Endothelial cell of umbilical vein (primary cell): ENCODE results near the gene CHN2. TPM values are rescaled to one million over a fixed set of nuclear protein-coding genes. Genes with fewer than 3 reads are reported as not detected.

Experiments used
- BruUV-seq: library from RNA; stranded (reverse); fragments of 400-500 nt; replicated peaks from 2 replicates; lab custom pipeline; 2021; lab: Mats Ljungman, UMichigan
- CTCF ChIA-PET: fragments of 300-600, 350-600 bp; sonication (Branson Sonifier 250); formaldehyde crosslinking; loops from one replicate; lab custom pipeline; 2021; ENCODE audit warnings: antibody characterized with exemption, inconsistent platforms; lab: Charles Lee
- POLR2A ChIA-PET: fragments of 300-600, 350-600 bp; sonication (Branson Sonifier 250); formaldehyde crosslinking; loops from one replicate; lab custom pipeline; 2021; ENCODE audit warnings: antibody characterized with exemption, inconsistent platforms; lab: Charles Lee
- DNase-seq: peaks from one replicate; pipeline ENCODE4 v3.0.0-alpha.2; 2011; ENCODE audit warnings: low read depth, low spot score
- FAIRE-seq: peaks from 2 replicates; lab custom pipeline; 2011; peaks lifted over from hg19 to GRCh38; lab: Jason Lieb, UNC
- H2AFZ ChIP-seq: 2 replicates; pipeline ENCODE4 v1.6.0; 2012; ENCODE audit warnings: low read depth, low read length, control low read depth, inconsistent platforms
- H3K27ac ChIP-seq: 2 replicates; pipeline ENCODE4 v1.5.1; 2011; ENCODE audit warnings: low read depth, mild to moderate bottlenecking, control low read depth, low read length, moderate library complexity; ENCODE audit not compliant: insufficient read depth
- H3K27me3 ChIP-seq, 2 experiments: 2 replicates each; pipeline versions ENCODE4 v1.6.0 to v1.6.1; 2011; ENCODE audit warnings: low read length in 2 of 2, mixed read lengths in 1 of 2; ENCODE audit not compliant: control insufficient read depth in 2 of 2, insufficient read depth in 2 of 2
- H3K36me3 ChIP-seq, 2 experiments: 2 replicates in 1 of 2; 3 replicates in 1 of 2; pipeline ENCODE4 v1.5.1; 2011; ENCODE audit warnings: low read length in 2 of 2, mild to moderate bottlenecking in 1 of 2, moderate library complexity in 1 of 2; ENCODE audit not compliant: control insufficient read depth in 2 of 2, insufficient read depth in 2 of 2; ENCODE audit errors: extremely low read depth in 1 of 2
- H3K4me1 ChIP-seq: 3 replicates; pipeline ENCODE4 v1.5.1; 2011; ENCODE audit warnings: mild to moderate bottlenecking, low read length; ENCODE audit not compliant: control insufficient read depth, insufficient read depth; ENCODE audit errors: extremely low read depth
- H3K4me2 ChIP-seq: 2 replicates; pipeline ENCODE4 v1.6.1; 2011; ENCODE audit warnings: low read length, control low read depth, mixed read lengths; ENCODE audit not compliant: insufficient read depth
- H3K4me3 ChIP-seq, 3 experiments: fragments of 200-600 bp in 1 of 3; sonication (generic), shearing (Covaris generic) in 1 of 3; replicated peaks in 1 of 3; 2 replicates each; pipeline ENCODE4 v1.5.1; 2011 to 2016; ENCODE audit warnings: control low read depth in 3 of 3, low read length in 3 of 3, mild to moderate bottlenecking in 2 of 3, inconsistent platforms in 1 of 3, low read depth in 1 of 3, moderate library complexity in 1 of 3; ENCODE audit not compliant: insufficient read depth in 1 of 3
- H3K79me2 ChIP-seq: 2 replicates; pipeline ENCODE4 v1.6.0; 2012; ENCODE audit warnings: low read length, inconsistent platforms; ENCODE audit not compliant: control insufficient read depth, insufficient read depth
- H3K9ac ChIP-seq: replicated peaks from 2 replicates; pipeline ENCODE3; 2011; ENCODE audit warnings: low read length, control low read depth; ENCODE audit not compliant: insufficient read depth; ENCODE audit errors: extremely low read depth
- H3K9me1 ChIP-seq: replicated peaks from 3 replicates; pipeline ENCODE4 v1.6.0; 2011; ENCODE audit warnings: mild to moderate bottlenecking, low read length; ENCODE audit not compliant: control insufficient read depth, insufficient read depth; ENCODE audit errors: extremely low read depth
- H3K9me3 ChIP-seq: replicated peaks from 2 replicates; pipeline ENCODE4 v1.5.1; 2012; ENCODE audit warnings: low read length, inconsistent platforms; ENCODE audit not compliant: control insufficient read depth, insufficient read depth
- H4K20me1 ChIP-seq: replicated peaks from 2 replicates; pipeline ENCODE3; 2011; ENCODE audit warnings: mild to moderate bottlenecking, low read length; ENCODE audit not compliant: control insufficient read depth, insufficient read depth; ENCODE audit errors: extremely low read depth
- CTCF ChIP-seq, 2 donors: IDR thresholded peaks; 1 replicate in 1 of 2; 2 replicates in 1 of 2; pipeline ENCODE4 v1.5.1; 2011; ENCODE audit warnings: low read length in 2 of 2, mild to moderate bottlenecking in 2 of 2, moderate library complexity in 2 of 2, control low read depth in 1 of 2, inconsistent platforms in 1 of 2, low read depth in 1 of 2; ENCODE audit not compliant: insufficient read depth in 1 of 2; ENCODE audit errors: extremely low read depth in 1 of 2
- EZH2 ChIP-seq: IDR thresholded peaks from 2 replicates; pipeline ENCODE4 v1.6.1; 2012; ENCODE audit warnings: borderline replicate concordance, low read depth, mild to moderate bottlenecking, moderate library complexity, low read length, inconsistent platforms; ENCODE audit not compliant: severe bottlenecking
- FOS ChIP-seq: IDR thresholded peaks from 2 replicates; pipeline ENCODE4 v1.6.1; 2011; ENCODE audit warnings: mild to moderate bottlenecking, low read length, moderate library complexity, borderline replicate concordance; ENCODE audit not compliant: insufficient read depth
- GATA2 ChIP-seq: IDR thresholded peaks from 2 replicates; pipeline ENCODE4 v1.7.0; 2011; ENCODE audit warnings: low read depth, mild to moderate bottlenecking, moderate library complexity, mixed read lengths, low read length; ENCODE audit not compliant: insufficient read length, insufficient read depth
- JUN ChIP-seq: IDR thresholded peaks from 2 replicates; pipeline ENCODE4 v1.6.1; 2011; ENCODE audit warnings: borderline replicate concordance, low read depth; ENCODE audit not compliant: insufficient read length, insufficient read depth
- MAX ChIP-seq: IDR thresholded peaks from 2 replicates; pipeline ENCODE4 v1.6.1; 2011; ENCODE audit not compliant: insufficient read depth, insufficient read length
- MYC ChIP-seq: IDR thresholded peaks from one replicate; pipeline ENCODE4 v1.6.1; 2011; ENCODE audit warnings: mild to moderate bottlenecking, low read depth, low read length
- POLR2A ChIP-seq: IDR thresholded peaks from 2 replicates; pipeline ENCODE4 v1.6.1; 2012; ENCODE audit warnings: low read depth, mild to moderate bottlenecking, control low read depth, low read length
- POLR2AphosphoS5 ChIP-seq: IDR thresholded peaks from 2 replicates; pipeline ENCODE4 v1.6.1; 2012; ENCODE audit warnings: low read depth, mild to moderate bottlenecking, control low read depth, low read length, moderate library complexity; ENCODE audit not compliant: insufficient read depth
- dilution Hi-C: fragments of 300-500 bp; cut with MboI; formaldehyde crosslinking; loops from one replicate; pipeline ENCODE4 v1.15.0; 2019; ENCODE audit warnings: low sequenced_read_pairs; ENCODE audit not compliant: extremely low pct_ligation_motif_present
- intact Hi-C: fragments of 100-400 bp; cut with micrococcal nuclease; formaldehyde crosslinking; loops from one replicate; pipeline ENCODE4 v1.10.0; 2022
- polyA plus RNA-seq, 4 experiments: library from polyadenylated mRNA; depleted of rRNA in 3 of 4; stranded (reverse) in 3 of 4; unstranded in 1 of 4; fragments of >200 nt; gene quantifications; 2 replicates each; pipeline versions ENCODE4 v1.2.1 to v1.2.3, GENCODE V29; 2011 to 2012; ENCODE audit warnings: missing spikeins in 1 of 4
- total RNA-seq: library from RNA; stranded (reverse); gene quantifications from 2 replicates; pipeline ENCODE4 v1.2.3, GENCODE V29; 2021

Gene CHN2
- total and polyA plus RNA-seq, 2 donors (not counting 3 experiments of a cell fraction or from before 2014, with no cell fraction given) = 1.4 to 5.0 TPM

DNA sequence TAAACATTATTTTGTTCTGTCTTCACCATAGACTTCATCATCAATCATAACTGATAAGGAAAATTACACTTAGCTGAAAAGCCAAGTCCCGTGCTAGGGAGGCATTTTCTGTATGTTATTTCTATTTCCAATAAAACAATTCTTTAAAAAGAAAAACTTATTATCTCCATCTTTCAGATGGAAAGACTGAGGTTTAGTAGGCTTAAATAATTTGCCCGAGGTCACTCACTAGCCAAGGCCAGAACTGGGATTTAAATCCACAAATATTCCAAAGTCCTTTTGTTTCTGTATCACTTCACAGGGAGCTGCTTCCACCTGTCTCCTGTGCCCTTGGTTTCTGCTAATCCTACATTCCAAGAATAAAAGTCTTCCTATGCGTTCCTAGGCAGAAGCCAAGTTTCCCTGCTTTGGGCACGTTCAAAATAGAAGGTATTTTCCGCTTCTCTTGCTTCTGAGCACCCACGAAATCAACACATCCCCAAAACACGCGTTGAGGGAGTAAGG is 49.0 kb upstream of the CHN2 start:
- Histone ChIP-seq H3K4me1 (no peaks in the 10 kb centered on the region), H3K27ac (no peak overlapping the region), H4K20me1 (no peaks in the 10 kb centered on the region), H3K9me1 (no peaks in the 10 kb centered on the region), H3K4me3 (no peak overlapping the region), H3K36me3 (no peaks in the 10 kb centered on the region), H3K9ac (no peak overlapping the region), H3K27me3 (peaks cover 34 to 39% of the 10 kb centered on the region in 2 experiments), H3K9me3 (no peaks in the 10 kb centered on the region), H3K4me2 (no peak overlapping the region), H3K79me2 (no peaks in the 10 kb centered on the region), H2AFZ (no peak overlapping the region)
- ChIA-PET CTCF (interaction anchor here (2.0 kb wide), 1 partner anchor 263 kb away, joined by 6 read pairs; no protein-coding TSS in a partner anchor), POLR2A (no interaction called here)
- TF ChIP-seq EZH2 = peak; percentile 19
- TF ChIP-seq POLR2A = no peak
- intact Hi-C loops (no loop called here), dilution Hi-C loops (no loop called here)
- BruUV-seq = no TSS peak
- no peak for FAIRE-seq
- DNase-seq = no peak

GRCh38 chr7:29146057-29146706 is 48.4 kb upstream of the CHN2 start, which contains the start of gene CPVL:
CPVL (minus strand) TSS chr7:29146537; CDS start chr7:29121061, 25,476 bp downstream.
- intact Hi-C loops = no loop called here
- Histone ChIP-seq H3K9me3 (no peaks in the 10 kb centered on the region), H3K4me2 (no peak within 1 kb of the TSS), H4K20me1 (no peaks in the 10 kb centered on the region), H3K4me1 (no peaks in the 10 kb centered on the region), H3K9ac (no peak within 1 kb of the TSS), H2AFZ (no peak within 1 kb of the TSS), H3K4me3 (no peak within 1 kb of the TSS), H3K79me2 (no peaks in the 10 kb centered on the region), H3K36me3 (no peaks in the 10 kb centered on the region), H3K27me3 (peaks cover 31 to 43% of the 10 kb centered on the region in 2 experiments), H3K9me1 (no peaks in the 10 kb centered on the region), H3K27ac (no peak within 1 kb of the TSS)
- BruUV-seq = no TSS peak
- POLR2A ChIA-PET = no interaction called here
- dilution Hi-C loops = no loop called here
- DNase-seq (no peak), FAIRE-seq (no peak)
- CTCF ChIA-PET = interaction anchor here (1.0 to 2.0 kb wide), 3 partner anchors 43 to 263 kb away, joined by 3 to 6 read pairs (median 3); no protein-coding TSS in a partner anchor
- TF ChIP-seq EZH2 (no peak), POLR2A (no peak), FOS (no peak), MAX (no peak), POLR2AphosphoS5 (no peak), JUN (no peak), GATA2 (no peak), CTCF (IDR thresholded peaks at IDR 0.05; ENCODE audit: extremely low read depth in 1 of 2, insufficient read depth in 1 of 2, low read depth in 1 of 2, low read length in 2 of 2) (no peak), MYC (no peak)
